HG03039 (cell line): ENCODE results near the gene BNC2.
"Not testable (repeated sequence)": the region's sequence is repeated elsewhere in the genome, so short reads cannot be mapped to it uniquely, and the experiment has no call there.

Experiments used
- ATAC-seq: cut with Tn5 transposase; IDR thresholded peaks from one replicate; pipeline ENCODE4 v1.9.1; 2021; ENCODE audit warnings: mild to moderate bottlenecking, moderate library complexity; ENCODE audit not compliant: unreplicated experiment

Gene BNC2

GRCh38 chr9:16469184-16469583 lies 401.3 kb downstream of the BNC2 start:
- no peak for ATAC-seq

GRCh38 chr9:16461851-16462250 lies 408.6 kb downstream of the BNC2 start:
- no peak for ATAC-seq

- ATAC-seq, result no peak
Observed at GRCh38 chr9:16461137-16461840, 409.2 kb downstream of the BNC2 start.

GRCh38 chr9:16460696-16461095 lies 409.8 kb downstream of the BNC2 start:
- no peak for ATAC-seq

- peak; percentile 52 for ATAC-seq
Observed at GRCh38 chr9:16459421-16460148, 410.9 kb downstream of the BNC2 start.

GRCh38 chr9:16458696-16459420 lies 411.6 kb downstream of the BNC2 start:
- ATAC-seq, result peak; percentile 50

- ATAC-seq, result no peak
Observed at GRCh38 chr9:16455842-16456241, 414.6 kb downstream of the BNC2 start.

GRCh38 chr9:16453390-16453789 lies 417.1 kb downstream of the BNC2 start:
- no peak for ATAC-seq

GRCh38 chr9:16450578-16450977 lies 419.9 kb downstream of the BNC2 start:
- no peak for ATAC-seq

- no peak for ATAC-seq
Observed at GRCh38 chr9:16450043-16450442, 420.4 kb downstream of the BNC2 start.

- no peak for ATAC-seq
Observed at GRCh38 chr9:16449076-16449730, 421.3 kb downstream of the BNC2 start.

GRCh38 chr9:16447946-16448345 lies 422.5 kb downstream of the BNC2 start:
- no peak for ATAC-seq

- no peak for ATAC-seq
Observed at GRCh38 chr9:16446636-16447035, 423.8 kb downstream of the BNC2 start.

- no peak for ATAC-seq
Observed at GRCh38 chr9:16445141-16445920, 425.1 kb downstream of the BNC2 start.

GRCh38 chr9:16442622-16443021 lies 427.8 kb downstream of the BNC2 start:
- no peak for ATAC-seq

GRCh38 chr9:16441791-16442190 lies 428.7 kb downstream of the BNC2 start:
- no peak for ATAC-seq

GRCh38 chr9:16438831-16439230 lies 431.6 kb downstream of the BNC2 start:
- not testable (repeated sequence) for ATAC-seq

- ATAC-seq, result no peak
Observed at GRCh38 chr9:16436545-16436944, 433.9 kb downstream of the BNC2 start.

- no peak for ATAC-seq
Observed at GRCh38 chr9:16434526-16434925, 435.9 kb downstream of the BNC2 start.

- no peak for ATAC-seq
Observed at GRCh38 chr9:16433494-16433893, 437.0 kb downstream of the BNC2 start.
